ENCODE measurements around the gene LCN12. TPM values are rescaled to one million over a fixed set of nuclear protein-coding genes. Genes with fewer than 3 reads are reported as not detected.

The LCN12 gene
- polyA plus RNA-seq, 1 donor from 2014 or later = 2.9 TPM

DNA sequence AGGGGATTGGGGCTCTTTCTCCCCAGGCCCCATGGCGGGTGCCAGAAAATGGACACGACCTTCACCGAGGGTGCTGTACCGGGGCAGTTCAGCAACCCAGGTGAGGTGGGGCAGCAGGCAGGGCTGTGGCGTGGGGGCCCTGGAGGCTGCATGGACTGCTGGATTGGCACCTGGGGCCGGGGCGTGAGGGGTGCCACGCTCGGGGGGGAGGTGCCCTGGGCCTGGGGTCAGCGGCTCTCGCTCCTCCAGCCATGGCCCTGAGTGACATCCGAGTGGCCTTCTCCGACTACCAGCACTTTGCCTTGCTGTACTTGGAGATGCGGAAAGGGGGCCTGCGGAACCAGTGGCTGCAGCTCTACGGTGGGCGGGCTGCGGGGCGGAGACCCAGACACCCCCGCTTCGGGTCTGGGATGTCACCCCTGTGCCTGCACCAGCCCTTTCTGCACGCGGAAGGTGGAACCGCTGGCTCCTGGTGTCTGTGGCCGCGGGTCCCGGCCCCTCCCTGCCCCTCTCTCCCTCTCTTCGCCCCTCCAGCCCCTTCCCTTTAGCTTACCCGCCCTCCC lies 32.5 kb downstream of the LCN12 start:
- H3K9me3 ChIP-seq (ENCODE audit: low read length) = no peaks in the 10 kb centered on the region
- H4K20me1 ChIP-seq (ENCODE audit: insufficient read depth) = no peaks in the 10 kb centered on the region
- no peaks in the 10 kb centered on the region for H3F3A ChIP-seq (ENCODE audit: insufficient read depth, low read length, poor library complexity, severe bottlenecking)
- H3K4me3 ChIP-seq (ENCODE audit: low read length) = no peak overlapping the region
- no peaks in the 10 kb centered on the region for H3K36me3 ChIP-seq (ENCODE audit: insufficient read depth, low read length)
- TF ChIP-seq POLR2AphosphoS5 (IDR thresholded peaks at IDR 0.05) (no peak), EP300 (conservative IDR thresholded peaks at IDR 0.05; ENCODE audit: poor library complexity, severe bottlenecking) (no peak), SMC3 (conservative IDR thresholded peaks at IDR 0.05; ENCODE audit: poor library complexity) (no peak), TAF1 (IDR thresholded peaks at IDR 0.05; ENCODE audit: low read depth) (no peak), MXI1 (conservative IDR thresholded peaks at IDR 0.05; ENCODE audit: poor library complexity, severe bottlenecking) (no peak), EZH2 (IDR thresholded peaks at IDR 0.05; ENCODE audit: borderline replicate concordance, insufficient read depth, low read length, poor library complexity, severe bottlenecking) (no peak), RAD21 (conservative IDR thresholded peaks at IDR 0.05) (no peak)
- TF ChIP-seq, protein P1, sequence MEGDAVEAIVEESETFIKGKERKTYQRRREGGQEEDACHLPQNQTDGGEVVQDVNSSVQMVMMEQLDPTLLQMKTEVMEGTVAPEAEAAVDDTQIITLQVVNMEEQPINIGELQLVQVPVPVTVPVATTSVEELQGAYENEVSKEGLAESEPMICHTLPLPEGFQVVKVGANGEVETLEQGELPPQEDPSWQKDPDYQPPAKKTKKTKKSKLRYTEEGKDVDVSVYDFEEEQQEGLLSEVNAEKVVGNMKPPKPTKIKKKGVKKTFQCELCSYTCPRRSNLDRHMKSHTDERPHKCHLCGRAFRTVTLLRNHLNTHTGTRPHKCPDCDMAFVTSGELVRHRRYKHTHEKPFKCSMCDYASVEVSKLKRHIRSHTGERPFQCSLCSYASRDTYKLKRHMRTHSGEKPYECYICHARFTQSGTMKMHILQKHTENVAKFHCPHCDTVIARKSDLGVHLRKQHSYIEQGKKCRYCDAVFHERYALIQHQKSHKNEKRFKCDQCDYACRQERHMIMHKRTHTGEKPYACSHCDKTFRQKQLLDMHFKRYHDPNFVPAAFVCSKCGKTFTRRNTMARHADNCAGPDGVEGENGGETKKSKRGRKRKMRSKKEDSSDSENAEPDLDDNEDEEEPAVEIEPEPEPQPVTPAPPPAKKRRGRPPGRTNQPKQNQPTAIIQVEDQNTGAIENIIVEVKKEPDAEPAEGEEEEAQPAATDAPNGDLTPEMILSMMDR (IDR thresholded peaks at IDR 0.05; ENCODE audit: poor library complexity, severe bottlenecking) = no peak
- TF ChIP-seq, protein P2, sequence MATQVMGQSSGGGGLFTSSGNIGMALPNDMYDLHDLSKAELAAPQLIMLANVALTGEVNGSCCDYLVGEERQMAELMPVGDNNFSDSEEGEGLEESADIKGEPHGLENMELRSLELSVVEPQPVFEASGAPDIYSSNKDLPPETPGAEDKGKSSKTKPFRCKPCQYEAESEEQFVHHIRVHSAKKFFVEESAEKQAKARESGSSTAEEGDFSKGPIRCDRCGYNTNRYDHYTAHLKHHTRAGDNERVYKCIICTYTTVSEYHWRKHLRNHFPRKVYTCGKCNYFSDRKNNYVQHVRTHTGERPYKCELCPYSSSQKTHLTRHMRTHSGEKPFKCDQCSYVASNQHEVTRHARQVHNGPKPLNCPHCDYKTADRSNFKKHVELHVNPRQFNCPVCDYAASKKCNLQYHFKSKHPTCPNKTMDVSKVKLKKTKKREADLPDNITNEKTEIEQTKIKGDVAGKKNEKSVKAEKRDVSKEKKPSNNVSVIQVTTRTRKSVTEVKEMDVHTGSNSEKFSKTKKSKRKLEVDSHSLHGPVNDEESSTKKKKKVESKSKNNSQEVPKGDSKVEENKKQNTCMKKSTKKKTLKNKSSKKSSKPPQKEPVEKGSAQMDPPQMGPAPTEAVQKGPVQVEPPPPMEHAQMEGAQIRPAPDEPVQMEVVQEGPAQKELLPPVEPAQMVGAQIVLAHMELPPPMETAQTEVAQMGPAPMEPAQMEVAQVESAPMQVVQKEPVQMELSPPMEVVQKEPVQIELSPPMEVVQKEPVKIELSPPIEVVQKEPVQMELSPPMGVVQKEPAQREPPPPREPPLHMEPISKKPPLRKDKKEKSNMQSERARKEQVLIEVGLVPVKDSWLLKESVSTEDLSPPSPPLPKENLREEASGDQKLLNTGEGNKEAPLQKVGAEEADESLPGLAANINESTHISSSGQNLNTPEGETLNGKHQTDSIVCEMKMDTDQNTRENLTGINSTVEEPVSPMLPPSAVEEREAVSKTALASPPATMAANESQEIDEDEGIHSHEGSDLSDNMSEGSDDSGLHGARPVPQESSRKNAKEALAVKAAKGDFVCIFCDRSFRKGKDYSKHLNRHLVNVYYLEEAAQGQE (IDR thresholded peaks at IDR 0.05; ENCODE audit: borderline replicate concordance) = no peak
- no peaks in the 10 kb centered on the region for H3K9me2 ChIP-seq (ENCODE audit: insufficient read depth, low read length)
- no peak overlapping the region for H3K9ac ChIP-seq (ENCODE audit: low read length)
- no peak overlapping the region for H2AFZ ChIP-seq (ENCODE audit: low read depth, low read length)
- H3K27ac ChIP-seq (ENCODE audit: low read length) = no peak overlapping the region
- peaks cover 35% of the 10 kb centered on the region for H3K27me3 ChIP-seq (ENCODE audit: insufficient read depth, low read depth, low read length)
- H3K4me2 ChIP-seq (ENCODE audit: low read length) = no peak overlapping the region
- H3K79me2 ChIP-seq (replicated peaks; ENCODE audit: insufficient read depth, low read length) = no peaks in the 10 kb centered on the region

DNA sequence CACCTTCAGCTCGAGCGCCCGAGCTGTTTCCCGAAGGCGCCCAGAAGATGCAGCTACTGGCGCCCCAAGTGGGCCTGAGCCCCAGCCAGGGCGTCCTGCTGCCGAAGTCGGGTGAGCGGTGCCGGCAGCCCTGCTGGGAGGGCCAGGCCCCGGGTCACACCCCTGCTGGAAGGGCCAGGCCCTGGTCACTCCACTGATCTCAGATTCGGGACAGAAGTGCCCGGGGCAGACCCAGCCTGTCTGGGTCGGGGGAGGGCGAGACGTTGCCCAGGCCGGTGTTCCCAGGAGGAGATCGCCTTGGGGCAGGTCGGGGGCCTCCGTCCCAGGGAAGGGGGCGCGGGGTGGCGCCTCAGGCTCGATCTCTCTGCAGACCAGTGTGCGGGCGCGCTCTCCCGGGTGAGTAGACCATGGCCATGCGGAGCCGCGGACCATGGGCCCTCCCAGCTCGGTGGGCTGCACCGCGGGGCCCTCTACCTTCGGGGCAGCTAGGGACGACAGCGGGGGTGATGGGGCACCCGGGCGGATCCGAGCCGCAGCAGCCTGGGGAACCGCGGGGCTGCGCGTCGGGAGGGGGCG lies 33.0 kb downstream of the LCN12 start:
- no peak overlapping the region for H2AFZ ChIP-seq (ENCODE audit: low read depth, low read length)
- no peaks in the 10 kb centered on the region for H3K79me2 ChIP-seq (replicated peaks; ENCODE audit: insufficient read depth, low read length)
- H3K9ac ChIP-seq (ENCODE audit: low read length) = no peak overlapping the region
- H4K20me1 ChIP-seq (ENCODE audit: insufficient read depth) = no peaks in the 10 kb centered on the region
- TF ChIP-seq EP300 (conservative IDR thresholded peaks at IDR 0.05; ENCODE audit: poor library complexity, severe bottlenecking) (no peak), POLR2AphosphoS5 (IDR thresholded peaks at IDR 0.05) (no peak), SMC3 (conservative IDR thresholded peaks at IDR 0.05; ENCODE audit: poor library complexity) (no peak), MXI1 (conservative IDR thresholded peaks at IDR 0.05; ENCODE audit: poor library complexity, severe bottlenecking) (no peak), RAD21 (conservative IDR thresholded peaks at IDR 0.05) (no peak), EZH2 (IDR thresholded peaks at IDR 0.05; ENCODE audit: borderline replicate concordance, insufficient read depth, low read length, poor library complexity, severe bottlenecking) (peak; percentile 64)
- no peaks in the 10 kb centered on the region for H3F3A ChIP-seq (ENCODE audit: insufficient read depth, low read length, poor library complexity, severe bottlenecking)
- H3K4me2 ChIP-seq (ENCODE audit: low read length) = no peak overlapping the region
- H3K27ac ChIP-seq (ENCODE audit: low read length) = no peak overlapping the region
- H3K4me3 ChIP-seq (ENCODE audit: low read length) = no peak overlapping the region
- H3K9me2 ChIP-seq (ENCODE audit: insufficient read depth, low read length) = no peaks in the 10 kb centered on the region
- H3K9me3 ChIP-seq (ENCODE audit: low read length) = no peaks in the 10 kb centered on the region
- peaks cover 35% of the 10 kb centered on the region for H3K27me3 ChIP-seq (ENCODE audit: insufficient read depth, low read depth, low read length)
- no peaks in the 10 kb centered on the region for H3K36me3 ChIP-seq (ENCODE audit: insufficient read depth, low read length)

Data from neural cell (in vitro differentiated cells).